Measurements from ENCODE around the gene MDH2. TPM values are rescaled to one million over a fixed set of nuclear protein-coding genes. Genes with fewer than 3 reads are reported as not detected.
"Not testable (repeated sequence)": the region's sequence is repeated elsewhere in the genome, so short reads cannot be mapped to it uniquely, and the experiment has no call there.

The MDH2 gene
- total RNA-seq, 1 donor from 2014 or later, result 78.9 TPM

DNA sequence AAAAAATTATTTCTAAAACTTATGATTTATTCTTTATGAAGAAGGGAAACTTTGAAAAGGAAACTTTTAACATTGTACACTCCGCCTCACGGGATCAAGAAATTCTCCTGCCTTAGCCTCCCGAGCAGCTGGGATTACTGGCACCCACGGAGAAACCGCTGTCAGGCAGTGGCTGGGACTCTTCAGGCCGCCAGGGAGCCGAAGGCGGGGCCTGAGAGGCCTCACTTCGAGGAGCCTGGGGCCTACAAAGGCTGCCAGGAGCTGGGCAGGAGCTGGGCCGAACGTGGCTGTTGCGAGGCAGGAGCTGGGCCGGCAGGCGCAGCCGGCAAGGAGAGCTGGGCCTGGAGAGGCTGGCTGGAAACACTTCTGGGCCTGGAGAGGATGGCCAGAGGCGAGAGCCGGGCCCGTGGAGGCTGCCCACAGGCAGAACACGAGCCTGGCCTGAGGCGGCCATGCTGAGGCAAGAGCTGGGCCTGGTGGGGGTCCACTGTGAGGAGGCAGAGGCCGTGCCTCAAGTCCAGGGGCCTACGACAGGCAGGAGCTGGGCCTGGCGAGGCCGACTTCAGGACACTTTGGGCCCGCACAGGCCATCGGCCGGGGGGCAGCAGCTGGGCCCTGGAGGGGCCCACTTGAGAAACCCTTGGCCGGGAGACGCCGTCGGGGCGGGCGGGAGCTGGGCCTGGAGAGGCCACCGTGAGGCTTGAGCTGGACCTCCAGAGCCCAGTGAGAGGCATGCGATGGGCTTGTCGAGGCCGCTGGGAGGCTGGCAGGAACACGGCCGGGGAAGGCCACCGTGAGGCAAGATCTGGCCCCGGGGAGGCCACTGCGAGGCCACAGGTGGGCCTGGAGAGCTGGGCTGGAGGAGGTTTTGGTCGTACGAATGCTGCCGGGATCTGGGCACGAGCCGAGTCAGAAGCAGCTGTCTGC is 23.7 kb downstream of the MDH2 start:
- DNase-seq, result no peak

DNA sequence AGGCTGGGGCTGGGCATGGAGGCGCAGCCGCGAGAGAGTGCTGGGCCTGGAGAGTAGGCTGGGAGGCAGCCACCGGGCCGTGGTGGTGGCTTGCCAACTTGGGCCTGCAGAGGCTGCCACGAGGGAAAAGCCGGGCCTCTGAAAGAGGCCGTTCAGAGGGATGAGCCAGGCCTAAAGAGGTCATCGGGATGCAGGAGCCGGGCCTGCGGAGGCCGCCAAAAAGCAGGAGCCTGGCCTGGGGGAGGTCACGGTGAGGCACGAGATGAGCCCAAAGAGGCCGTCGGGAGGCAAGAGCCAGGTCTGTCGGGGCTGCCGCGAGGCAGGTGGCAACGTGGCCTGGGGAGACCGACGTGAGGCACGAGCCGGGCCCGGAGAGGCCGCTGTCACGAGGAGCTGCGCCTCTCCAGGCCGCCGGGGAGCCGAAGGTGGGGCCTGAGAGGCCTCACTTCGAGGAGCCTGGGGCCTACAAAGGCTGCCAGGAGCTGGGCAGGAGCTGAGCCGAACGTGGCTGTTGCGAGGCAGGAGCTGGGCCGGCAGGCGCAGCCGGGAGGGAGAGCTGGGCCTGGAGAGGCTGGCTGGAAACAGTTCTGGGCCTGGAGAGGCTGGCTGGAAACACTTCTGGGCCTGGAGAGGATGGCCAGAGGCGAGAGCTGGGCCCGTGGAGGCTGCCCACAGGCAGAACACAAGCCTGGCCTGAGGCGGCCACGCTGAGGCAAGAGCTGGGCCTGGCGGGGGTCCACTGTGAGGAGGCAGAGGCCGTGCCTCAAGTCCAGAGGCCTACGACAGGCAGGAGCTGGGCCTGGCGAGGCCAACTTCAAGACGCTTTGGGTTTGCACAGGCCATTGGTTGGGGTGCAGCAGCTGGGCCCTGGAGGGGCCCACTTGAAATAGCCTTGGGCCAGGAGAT is 24.6 kb downstream of the MDH2 start:
- no peak for DNase-seq

DNA sequence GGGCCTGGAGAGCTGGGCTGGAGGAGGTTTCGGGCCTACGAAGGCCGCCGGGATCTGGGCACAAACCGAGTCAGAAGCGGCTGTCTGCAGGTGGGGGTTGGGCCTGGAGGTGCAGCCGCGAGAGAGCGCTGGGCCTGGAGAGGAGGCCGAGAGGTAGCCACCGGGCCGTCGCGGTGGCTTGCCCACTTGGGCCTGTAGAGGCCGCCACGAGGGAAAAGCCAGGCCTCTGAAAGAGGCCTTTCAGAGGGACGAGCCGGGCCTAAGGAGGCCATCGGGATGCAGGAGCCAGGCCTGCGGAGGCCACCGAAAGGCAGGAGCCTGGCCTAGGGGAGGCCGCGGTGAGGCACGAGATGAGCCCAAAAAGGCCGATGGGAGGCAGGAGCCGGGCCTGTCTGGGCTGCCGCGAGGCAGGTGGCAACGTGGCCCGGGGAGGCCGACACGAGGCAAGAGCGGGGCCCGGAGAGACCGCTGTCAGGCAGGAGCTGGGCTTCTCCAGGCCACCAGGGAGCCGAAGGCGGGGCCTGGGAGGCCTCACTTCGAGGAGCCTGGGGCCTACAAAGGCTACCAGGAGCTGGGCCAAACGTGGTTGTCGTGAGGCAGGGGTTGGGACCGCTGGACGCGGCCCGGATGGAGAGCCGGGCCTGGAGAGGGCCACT is 25.6 kb downstream of the MDH2 start:
- no peak for DNase-seq

DNA sequence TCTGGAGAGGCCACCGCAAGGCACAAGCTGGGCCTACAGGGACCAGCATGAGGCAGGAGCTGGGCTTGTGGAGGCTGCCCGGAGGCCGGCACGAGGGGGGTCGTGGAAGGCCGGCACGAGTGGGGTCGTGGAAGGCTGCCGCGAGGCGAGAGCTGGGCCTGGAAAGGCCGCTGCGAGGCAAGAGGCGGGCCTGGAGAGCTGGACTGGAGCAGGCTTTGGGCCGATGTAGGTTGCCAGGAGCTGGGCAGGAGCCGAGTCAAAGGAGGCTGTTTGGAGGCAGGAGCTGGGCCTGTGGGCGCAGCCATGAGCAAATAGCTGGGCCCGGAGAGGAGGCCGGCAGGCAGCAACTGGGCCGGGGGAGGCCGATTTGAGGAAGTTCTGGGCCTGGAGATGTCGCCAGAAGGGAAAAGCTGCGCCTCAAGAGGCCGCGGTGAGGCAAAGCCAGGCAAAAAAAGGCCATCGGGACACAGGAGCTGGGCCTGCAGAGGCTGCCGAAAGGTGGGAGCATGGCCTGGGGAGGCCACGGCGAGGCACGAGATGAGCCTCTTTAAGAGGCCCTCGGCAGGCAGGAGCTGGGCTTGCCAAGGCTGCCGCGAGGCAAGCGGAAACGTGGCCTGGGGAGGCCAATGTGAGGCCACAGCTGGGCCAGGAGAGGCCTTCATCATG is 26.5 kb downstream of the MDH2 start:
- no peak for DNase-seq

DNA sequence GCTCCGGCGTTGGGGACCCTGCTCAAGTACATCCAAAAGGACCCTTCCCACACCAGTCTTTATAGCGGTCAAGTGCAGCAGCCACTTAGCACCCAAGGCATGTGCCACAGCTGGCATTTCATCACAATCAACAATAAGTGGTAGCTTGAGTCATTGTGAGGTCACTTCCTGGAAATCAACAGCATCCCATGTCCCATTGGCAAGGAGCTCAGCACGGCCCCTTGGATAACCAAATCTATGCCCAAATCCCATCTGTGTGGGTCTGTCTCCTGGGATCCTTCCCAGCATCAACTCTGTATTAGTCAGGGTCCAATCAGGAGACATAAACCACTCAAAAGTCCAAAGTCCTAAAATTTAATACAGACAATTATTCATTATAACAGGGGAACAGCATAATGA is 27.1 kb downstream of the MDH2 start:
- no peak for DNase-seq

DNA sequence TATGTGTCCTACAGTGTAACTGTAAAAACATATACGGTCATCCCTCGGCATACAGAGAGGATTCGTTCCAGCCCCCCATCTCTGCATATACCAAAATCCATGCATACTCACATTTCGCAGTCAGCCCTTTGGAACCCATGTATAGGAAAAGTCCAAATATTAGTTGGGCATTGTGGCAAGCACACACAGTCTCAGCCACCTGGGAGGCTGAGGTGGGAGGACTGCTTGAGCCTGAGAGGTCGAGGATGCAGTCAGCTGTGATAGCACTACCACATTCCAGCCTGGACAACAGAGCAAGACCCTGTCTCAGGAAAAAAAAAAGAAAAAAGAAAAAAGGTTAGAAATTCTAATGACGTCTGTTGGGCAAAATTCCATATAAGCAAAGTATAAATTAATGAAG is 29.1 kb downstream of the MDH2 start:
- DNase-seq, result no peak

DNA sequence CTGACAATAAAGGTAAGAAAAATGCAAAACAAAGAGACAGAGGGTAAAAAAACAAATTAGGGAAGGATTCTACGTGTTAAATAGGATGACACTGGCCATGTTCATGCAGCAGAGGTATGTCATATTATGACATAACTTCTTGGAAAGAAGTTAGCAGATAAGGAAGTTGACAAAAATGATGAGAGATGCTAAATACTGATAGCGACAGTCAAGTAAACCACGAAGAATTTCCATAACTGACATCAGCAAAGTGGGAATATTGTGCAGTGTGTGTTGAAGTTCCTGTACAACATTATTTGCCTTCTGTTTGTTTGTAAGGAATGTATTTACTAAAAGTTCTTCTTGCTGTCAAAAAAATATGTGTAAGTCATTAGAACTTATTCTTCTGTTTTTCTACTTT is 29.5 kb downstream of the MDH2 start:
- no peak for DNase-seq

DNA sequence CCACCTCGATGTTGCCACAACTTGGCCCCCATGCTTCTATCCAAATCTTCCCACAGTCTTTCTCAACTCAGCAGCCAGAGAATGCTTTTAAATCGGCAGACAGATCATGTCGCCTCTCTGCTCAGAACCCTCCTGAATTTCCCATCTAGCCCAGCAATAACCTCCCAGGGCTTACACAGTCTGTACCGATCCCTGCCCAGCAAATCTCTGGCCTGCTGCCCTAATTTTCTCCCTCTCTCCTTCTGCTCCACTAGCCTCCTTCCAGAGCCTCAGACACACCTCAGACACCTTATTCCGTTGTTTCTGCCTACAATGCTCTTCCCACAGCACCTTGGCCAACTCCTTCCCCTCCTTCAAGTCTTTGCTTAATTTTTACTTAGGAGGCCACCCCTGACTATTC is 32.3 kb downstream of the MDH2 start:
- DNase-seq, result no peak

DNA sequence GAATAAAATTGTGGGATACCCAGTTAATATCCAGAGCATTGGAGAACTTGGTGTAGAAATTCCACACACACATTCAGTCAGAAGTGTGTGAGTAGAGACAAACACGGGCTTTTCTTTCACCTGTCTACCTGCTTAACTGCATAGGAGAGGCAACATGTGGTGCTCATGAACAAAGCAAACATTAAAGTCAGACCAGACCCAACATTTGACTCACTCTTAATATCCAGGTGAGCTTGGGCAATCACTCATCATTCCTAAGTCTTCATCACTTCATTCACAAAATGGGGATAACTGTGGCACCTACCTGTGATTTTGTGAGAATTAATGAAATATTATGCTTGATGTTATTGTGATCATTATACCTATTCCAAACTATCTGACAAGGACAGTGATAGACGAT is 36.2 kb downstream of the MDH2 start:
- DNase-seq, result not testable (repeated sequence)

DNA sequence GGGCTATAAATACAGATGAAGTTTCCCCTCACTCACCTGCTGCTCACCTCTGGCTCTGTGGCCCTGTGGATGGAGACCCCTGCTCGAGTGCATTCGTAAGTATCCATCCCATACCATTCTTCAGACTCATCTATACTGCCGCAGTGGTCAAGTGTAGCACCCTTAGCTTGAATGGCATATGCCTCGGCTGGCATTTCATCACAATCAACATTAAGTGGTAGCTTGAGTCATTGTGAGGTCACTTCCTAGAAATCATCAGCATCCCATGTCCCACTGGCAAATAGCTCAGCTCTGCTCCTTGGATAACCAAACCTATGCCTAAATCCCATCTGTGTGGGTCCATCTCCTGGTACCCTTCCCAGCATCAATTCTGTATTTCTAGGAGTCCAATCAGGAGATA is 38.2 kb downstream of the MDH2 start:
- no peak for DNase-seq

DNA sequence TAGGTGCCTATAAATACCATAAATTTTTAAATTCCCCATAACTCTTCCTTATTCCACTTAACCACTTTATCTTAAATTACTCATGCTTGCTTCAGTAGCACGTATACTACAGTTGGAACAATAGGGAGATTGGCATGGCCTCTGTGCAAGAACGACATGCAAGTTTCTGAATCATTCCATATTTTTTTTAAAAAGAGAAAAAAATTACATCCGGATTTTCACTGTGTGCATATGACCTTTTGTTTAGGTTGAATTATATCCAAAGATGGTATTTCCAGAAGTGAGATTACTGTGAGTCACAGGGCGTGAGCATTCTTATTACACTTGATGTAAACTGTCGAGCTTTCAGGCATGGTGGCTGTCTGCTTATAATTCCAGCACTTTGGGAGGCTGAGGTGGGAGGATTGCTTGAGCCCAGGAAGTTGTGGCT is 39.5 kb downstream of the MDH2 start:
- not testable (repeated sequence) for DNase-seq

DNA sequence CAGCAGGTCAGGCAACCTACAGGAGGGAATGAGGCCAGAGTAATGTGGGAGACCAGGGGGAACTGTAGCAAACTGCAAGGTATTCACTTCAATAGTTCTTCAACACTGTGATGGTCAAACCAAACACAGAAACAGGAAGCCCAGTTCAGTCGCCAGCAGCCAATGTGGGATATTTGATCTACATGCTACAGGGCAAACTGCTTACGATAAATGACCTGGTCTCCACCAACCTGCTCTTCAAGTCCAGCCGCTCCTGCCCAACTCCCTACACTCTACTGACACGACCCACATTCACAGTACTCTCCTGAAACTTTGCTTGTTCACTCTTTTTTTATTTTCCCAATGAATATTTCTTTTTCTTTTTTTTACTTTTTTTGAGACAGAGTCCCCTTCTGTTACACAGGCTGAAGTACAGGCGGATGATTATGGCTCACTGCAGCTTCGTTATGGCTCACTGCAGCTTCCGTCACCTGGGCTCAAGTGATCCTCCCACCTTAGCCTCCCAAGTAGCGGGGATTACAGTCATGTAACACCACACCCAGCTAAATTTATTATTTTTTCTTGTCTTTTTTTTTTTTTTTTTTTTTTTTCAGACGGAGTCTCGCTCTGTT is 42.1 kb downstream of the MDH2 start:
- no peak for DNase-seq

DNA sequence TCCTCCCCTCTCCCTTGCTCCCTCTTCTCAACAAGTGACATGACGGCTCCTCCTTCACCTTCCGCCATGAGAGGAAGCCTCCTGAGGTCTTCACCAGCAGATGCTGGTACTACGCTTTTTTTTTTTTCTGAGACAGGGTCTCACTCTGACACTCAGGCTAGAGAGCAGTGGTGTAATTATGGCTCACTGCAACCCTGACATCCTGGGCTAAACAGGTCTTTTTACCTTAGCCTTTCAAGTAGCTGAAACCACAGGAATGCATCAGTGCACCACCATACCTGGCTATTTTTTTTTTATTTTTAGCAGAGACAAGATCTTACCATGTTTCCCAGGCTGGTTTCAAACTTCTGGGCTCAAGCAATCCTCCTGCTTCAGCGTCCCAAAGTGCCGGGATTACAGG is 43.6 kb downstream of the MDH2 start:
- DNase-seq, result no peak

DNA sequence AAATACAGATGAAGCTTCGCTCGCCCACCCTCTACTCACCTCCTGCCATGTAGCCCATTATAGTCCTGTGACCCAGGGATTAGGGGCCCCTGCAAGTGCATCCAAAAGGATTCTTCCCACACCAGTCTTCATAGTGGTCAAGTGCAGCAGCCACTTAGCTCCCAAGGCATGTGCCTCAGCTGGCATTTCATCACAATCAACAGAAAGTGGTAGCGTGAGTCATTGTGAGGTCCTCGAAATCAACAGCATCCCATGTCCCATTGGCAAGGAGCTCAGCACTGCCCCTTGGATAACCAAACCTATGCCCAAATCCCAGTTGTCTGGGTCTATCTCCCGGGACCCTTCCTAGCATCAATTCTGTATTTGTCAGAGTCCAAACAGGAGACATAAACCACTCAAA is 45.6 kb downstream of the MDH2 start:
- not testable (repeated sequence) for DNase-seq

DNA sequence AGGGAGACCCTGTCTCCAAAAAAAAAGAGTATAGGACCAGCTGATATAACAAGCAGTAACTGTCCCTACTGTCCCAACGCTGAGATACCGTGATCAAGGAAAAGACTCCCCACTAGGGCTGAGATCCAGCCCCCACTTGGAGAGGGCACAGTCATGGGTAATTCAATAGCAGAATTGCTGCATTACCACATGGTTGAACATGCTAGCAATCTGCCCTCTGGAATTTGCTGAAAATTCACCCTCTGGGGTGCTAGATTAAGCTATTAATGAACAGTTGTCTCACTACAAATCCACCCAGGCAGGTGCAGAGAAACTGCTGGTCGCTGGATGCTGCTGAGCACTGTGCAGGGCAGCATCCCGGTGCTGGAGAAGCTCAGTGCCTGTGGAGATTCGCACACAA is 46.4 kb downstream of the MDH2 start:
- peak; percentile 15 for DNase-seq

DNA sequence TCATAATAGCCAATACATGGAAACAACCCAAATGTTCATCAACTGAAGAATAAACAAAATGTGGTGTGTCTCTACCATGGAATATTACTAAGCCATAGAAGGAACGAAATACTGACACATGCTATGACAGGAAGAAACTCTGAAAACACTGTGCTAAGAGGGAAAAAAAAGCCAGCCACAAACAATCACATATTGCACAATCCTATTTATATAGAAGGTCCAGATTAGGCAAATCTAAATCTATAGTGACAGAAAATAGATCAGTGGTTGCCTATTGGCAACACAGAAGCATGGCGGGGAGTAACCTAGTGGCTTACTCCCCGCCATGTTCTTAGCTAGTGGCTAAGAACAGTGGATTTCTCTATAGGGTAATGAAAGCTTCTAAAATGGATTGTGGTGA is 48.0 kb downstream of the MDH2 start:
- no peak for DNase-seq

DNA sequence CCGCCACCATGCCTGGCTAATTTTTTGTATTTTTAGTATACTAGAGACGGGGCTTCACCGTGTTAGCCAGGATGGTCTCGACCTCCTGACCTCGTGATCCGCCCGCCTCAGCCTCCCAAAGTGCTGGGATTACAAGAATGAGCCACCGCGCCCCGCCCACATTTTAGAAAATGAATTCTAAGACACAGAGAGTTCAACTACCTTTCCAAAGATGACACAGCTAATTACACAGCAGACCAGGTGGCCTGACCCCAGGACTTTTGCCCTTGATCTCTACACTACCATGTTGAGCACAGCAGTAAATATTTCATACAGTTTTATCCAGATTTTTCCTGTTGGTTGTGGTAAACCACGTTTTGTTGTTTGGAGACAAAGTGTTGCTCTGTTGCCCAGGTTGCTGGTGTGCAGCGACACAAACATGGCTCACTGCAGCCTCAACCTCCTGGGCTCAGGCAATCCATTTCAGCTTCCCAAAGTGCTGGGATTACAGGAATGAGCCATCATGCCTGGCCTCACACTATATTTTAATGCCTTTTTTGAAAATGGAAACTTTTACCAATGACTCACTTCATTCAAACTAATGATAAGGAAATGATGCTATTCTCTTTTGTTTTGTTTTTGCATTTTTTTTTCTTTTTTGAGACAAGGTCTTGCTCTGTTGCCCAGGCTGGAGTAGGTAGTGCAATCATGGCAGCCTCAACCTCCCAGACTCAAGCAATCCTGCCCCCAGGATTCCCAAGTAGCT is 54.0 kb downstream of the MDH2 start:
- DNase-seq, result not testable (repeated sequence)

DNA sequence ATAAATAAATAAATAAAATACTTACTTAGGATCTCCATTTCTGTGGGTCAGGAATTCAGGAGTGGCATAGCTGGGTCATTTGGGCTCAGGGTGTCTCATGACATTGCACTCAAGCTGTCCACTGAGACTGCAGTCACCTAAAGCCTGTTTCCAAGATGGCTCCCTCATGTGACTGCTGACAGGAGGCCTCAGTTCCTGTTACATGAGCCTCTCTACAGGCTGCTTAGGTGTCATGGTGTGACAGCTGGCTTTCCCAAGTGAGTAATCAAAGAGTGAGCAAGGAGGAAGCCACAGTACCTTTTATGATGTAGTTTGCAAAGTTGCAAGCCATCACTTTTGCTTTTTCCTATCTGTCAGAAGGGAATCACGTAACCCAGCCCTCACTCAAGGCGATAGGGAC is 55.9 kb downstream of the MDH2 start:
- DNase-seq, result not testable (repeated sequence)

DNA sequence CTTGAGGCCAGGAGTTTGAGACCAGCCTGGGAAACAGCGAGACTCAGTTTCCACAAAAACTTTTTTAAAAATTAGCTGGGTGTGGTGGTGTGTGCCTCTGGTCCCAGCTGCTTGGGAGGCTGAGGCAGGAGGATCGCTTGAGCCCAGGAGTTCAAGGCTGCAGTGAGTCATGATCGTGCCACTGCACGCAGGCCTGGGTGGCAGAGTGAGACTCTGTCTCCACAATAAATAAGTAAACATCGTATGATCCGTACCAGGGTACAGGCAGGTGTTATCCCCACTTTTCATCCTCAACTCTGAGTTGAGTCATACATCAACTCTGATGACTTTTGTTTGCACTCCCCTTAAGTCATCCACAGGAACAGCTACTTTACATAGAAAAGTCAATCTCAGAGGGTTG is 58.2 kb downstream of the MDH2 start:
- DNase-seq, result not testable (repeated sequence)

DNA sequence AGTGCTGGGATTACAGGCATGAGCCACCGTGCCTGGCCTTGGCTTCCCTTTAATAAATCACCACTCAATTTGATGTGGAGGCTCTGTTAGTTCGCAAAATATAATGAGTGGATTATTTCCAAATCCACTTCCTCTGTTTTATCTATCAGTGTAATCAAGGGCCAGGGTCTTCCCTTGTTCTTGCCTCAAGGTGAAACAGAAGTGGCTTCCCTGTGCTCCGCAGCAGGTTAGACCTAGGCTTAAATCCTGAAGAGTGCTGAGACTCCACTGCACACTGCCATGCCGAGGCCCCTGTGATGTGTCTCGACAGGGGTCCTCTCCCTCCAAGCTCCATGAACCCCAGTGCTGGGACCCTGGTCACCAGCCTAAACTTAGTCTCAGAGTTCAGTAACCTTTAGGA is 59.0 kb downstream of the MDH2 start:
- DNase-seq, result no peak
